HG03095 (cell line): ENCODE measurements around the gene OVCA2.

Experiments
- ATAC-seq: cut with Tn5 transposase; IDR thresholded peaks from one replicate; pipeline ENCODE4 v1.9.1; 2021; ENCODE audit warnings: moderate library complexity; ENCODE audit not compliant: unreplicated experiment

OVCA2 gene

DNA sequence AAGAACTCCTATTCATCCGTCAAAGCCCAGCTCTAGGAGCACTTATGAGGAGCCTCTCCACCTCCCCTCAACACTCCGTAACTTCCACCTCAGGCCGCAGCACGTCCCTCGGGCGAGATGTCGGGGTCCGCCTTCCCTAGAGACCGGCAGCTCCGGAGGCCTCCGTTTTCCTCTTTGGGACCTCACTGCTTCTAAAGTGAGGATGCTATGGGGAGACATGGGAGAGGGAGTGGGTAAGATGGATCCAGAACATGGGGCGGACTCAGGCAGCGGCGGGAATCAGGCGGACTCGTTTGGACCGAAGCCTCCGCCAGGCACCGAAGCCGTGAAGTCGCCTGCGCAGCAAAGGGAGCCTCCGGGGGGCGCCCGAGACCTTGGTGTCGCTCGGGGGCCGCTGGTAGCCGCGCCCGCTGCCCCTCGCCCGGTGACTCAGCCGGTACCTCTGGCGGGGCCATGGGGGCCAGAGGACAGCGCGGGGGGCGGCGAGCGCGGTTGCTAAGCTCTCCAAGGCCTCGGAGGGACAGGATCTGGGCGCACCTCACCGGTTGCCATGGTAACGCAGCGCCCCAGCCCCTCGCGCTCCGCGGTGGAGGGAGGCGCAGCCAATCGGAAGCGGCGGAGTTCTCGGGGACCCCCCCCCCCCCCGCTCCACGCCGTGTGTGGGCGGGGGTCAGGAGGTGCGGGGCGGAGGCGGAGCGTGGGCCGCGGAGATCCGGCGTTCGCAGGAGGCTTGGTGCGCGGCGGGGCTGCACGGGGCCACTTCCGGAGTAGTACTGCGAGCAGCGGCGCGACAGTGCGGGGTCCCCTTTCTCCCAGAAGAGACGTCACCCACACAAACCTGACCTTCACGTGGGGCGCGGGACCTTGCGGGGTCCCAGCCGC lies 11.8 kb downstream of the OVCA2 start:
- ATAC-seq, result no peak

- no peak for ATAC-seq
Measured at GRCh38 chr17:2054262-2054511, 12.4 kb downstream of the OVCA2 start.

GRCh38 chr17:2054512-2055291 lies 12.9 kb downstream of the OVCA2 start, which contains the start of gene HIC1:
Gene HIC1 (plus strand): TSS chr17:2055103. CDS start chr17:2056691, 1,588 bp downstream.
- ATAC-seq, result no peak

DNA sequence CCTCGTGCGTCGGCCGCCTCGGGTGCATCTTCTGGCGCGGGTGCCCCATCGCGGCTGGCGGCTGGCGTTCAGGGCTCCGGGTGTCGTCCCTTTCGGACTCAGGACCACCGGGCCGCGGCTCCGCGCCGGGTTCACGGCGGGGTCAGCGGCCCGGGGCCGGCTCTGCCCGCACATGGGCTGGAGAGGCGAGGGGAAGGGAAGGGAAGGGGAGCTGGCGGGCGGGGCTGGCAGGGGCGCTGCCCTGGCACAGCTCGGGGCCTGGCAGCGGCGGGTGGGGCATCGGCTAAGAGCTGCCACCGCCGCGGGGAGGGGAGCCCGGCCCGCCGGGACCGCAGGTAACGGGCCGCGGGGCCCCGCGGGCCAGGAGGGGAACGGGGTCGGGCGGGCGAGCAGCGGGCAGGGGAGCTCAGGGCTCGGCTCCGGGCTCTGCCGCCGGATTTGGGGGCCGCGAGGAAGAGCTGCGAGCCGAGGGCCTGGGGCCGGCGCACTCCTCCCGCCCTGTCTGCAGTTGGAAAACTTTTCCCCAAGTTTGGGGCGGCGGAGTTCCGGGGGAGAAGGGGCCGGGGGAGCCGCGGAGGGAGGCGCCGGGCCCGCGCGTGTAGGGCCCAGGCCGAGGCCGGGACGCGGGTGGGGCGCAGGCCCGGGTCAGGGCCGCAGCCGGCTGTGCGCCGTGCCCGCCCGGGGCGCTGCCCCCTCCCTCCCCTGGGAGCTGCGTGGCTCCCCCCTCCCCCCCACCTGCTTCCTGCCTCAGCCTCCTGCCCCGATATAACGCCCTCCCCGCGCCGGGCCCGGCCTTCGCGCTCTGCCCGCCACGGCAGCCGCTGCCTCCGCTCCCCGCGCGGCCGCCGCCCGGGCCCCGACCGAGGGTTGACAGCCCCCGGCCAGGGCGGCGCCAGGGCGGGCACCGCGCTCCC lies 13.7 kb downstream of the OVCA2 start:
- ATAC-seq, result no peak

DNA sequence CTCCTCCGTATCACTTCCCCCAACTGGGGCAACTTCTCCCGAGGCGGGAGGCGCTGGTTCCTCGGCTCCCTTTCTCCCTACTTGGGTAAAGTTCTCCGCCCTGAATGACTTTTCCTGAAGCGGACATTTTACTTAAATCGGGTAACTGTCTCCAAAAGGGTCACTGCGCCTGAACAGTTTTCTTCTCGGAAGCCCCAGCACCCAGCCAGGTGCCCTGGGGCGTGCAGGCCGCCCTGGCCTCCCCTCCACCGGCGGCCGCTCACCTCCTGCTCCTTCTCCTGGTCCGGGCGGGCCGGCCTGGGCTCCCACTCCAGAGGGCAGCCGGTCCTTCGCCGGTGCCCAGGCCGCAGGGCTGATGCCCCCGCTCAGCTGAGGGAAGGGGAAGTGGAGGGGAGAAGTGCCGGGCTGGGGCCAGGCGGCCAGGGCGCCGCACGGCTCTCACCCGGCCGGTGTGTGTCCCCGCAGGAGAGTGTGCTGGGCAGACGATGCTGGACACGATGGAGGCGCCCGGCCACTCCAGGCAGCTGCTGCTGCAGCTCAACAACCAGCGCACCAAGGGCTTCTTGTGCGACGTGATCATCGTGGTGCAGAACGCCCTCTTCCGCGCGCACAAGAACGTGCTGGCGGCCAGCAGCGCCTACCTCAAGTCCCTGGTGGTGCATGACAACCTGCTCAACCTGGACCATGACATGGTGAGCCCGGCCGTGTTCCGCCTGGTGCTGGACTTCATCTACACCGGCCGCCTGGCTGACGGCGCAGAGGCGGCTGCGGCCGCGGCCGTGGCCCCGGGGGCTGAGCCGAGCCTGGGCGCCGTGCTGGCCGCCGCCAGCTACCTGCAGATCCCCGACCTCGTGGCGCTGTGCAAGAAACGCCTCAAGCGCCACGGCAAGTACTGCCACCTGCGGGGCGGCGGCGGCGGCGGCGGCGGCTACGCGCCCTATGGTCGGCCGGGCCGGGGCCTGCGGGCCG lies 14.7 kb downstream of the OVCA2 start:
- no peak for ATAC-seq

DNA sequence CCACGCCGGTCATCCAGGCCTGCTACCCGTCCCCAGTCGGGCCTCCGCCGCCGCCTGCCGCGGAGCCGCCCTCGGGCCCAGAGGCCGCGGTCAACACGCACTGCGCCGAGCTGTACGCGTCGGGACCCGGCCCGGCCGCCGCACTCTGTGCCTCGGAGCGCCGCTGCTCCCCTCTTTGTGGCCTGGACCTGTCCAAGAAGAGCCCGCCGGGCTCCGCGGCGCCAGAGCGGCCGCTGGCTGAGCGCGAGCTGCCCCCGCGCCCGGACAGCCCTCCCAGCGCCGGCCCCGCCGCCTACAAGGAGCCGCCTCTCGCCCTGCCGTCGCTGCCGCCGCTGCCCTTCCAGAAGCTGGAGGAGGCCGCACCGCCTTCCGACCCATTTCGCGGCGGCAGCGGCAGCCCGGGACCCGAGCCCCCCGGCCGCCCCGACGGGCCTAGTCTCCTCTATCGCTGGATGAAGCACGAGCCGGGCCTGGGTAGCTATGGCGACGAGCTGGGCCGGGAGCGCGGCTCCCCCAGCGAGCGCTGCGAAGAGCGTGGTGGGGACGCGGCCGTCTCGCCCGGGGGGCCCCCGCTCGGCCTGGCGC lies 15.4 kb downstream of the OVCA2 start:
- no peak for ATAC-seq

DNA sequence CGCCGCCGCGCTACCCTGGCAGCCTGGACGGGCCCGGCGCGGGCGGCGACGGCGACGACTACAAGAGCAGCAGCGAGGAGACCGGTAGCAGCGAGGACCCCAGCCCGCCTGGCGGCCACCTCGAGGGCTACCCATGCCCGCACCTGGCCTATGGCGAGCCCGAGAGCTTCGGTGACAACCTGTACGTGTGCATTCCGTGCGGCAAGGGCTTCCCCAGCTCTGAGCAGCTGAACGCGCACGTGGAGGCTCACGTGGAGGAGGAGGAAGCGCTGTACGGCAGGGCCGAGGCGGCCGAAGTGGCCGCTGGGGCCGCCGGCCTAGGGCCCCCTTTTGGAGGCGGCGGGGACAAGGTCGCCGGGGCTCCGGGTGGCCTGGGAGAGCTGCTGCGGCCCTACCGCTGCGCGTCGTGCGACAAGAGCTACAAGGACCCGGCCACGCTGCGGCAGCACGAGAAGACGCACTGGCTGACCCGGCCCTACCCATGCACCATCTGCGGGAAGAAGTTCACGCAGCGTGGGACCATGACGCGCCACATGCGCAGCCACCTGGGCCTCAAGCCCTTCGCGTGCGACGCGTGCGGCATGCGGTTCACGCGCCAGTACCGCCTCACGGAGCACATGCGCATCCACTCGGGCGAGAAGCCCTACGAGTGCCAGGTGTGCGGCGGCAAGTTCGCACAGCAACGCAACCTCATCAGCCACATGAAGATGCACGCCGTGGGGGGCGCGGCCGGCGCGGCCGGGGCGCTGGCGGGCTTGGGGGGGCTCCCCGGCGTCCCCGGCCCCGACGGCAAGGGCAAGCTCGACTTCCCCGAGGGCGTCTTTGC lies 16.2 kb downstream of the OVCA2 start:
- no peak for ATAC-seq

DNA sequence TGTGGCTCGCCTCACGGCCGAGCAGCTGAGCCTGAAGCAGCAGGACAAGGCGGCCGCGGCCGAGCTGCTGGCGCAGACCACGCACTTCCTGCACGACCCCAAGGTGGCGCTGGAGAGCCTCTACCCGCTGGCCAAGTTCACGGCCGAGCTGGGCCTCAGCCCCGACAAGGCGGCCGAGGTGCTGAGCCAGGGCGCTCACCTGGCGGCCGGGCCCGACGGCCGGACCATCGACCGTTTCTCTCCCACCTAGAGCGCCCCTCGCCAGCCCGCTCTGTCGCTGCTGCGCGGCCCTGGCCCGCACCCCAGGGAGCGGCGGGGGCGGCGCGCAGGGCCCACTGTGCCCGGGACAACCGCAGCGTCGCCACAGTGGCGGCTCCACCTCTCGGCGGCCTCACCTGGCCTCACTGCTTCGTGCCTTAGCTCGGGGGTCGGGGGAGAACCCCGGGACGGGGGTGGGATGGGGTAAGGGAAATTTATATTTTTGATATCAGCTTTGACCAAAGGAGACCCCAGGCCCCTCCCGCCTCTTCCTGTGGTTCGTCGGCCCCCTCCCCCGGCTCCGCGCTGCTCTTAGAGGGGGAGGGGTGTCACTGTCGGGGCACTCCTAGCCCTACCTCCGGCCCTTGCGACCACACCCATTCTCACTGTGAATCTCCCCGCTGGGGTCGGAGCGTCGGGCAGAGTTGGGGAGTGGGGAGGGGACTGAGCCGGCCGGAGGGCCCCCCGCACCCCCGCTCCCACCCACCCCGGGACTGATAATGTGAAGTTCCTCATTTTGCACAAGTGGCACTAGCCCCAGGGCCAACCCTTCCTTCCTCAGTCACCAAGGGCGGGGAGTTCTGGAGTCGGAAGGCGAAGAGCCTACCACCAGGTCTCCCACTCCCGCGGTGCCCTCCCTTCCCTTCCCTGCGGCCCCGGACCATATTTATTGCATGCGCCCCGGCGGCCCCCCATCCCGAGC lies 17.0 kb downstream of the OVCA2 start:
- no peak for ATAC-seq

DNA sequence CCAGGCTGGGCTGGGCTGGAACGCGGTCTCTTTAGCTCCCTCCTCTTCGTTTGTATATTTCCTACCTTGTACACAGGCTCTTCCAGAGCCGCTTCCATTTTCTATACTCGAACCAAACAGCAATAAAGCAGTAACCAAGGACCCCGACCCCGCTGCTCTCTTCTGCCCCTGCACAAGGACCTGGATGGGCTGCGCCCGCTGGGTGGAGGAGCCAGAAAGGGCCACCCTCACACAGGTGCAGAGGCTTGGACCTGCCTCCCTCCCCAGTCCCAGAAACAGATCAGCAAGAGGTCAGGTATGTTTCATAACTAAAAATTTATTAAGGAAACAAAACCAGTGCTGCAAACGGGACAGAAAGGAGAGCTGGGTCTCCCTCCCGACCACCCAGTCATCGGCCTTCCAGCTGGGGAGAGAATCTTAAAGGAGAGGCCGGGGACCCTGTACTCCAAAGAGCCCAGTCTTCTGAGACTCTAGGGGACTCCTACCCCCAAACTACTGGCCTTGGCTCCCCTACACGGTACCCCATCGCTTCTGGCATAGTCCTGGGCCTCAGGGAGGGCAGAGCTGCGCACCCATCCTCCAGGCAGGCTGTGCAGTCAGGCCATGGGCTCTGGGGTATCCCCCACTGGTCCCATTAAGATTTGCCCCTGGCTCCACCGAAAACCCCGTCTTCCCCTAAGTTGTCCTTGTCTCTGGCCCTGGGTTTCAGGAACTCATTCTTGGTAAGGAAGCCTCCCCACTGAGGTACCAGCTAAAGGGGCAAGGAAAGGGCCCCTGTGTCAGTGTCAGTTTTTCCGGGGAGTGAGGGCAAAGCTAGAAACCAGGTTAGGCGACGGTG lies 17.9 kb downstream of the OVCA2 start:
- ATAC-seq, result no peak

DNA sequence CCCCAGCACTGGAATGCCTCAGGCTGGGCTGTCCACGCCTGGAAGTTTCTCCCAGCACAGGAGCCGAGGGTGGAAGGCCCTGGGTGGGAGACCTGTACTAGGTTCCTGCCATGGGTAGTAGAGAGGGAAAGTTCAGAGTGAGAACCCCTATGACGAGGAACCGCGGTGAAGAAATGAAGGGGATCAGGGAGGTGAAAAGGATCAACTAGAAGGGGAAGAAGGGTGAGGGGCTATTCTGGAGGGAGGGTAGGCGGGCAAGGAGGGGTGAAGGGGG lies 18.5 kb downstream of the OVCA2 start:
- ATAC-seq, result no peak

DNA sequence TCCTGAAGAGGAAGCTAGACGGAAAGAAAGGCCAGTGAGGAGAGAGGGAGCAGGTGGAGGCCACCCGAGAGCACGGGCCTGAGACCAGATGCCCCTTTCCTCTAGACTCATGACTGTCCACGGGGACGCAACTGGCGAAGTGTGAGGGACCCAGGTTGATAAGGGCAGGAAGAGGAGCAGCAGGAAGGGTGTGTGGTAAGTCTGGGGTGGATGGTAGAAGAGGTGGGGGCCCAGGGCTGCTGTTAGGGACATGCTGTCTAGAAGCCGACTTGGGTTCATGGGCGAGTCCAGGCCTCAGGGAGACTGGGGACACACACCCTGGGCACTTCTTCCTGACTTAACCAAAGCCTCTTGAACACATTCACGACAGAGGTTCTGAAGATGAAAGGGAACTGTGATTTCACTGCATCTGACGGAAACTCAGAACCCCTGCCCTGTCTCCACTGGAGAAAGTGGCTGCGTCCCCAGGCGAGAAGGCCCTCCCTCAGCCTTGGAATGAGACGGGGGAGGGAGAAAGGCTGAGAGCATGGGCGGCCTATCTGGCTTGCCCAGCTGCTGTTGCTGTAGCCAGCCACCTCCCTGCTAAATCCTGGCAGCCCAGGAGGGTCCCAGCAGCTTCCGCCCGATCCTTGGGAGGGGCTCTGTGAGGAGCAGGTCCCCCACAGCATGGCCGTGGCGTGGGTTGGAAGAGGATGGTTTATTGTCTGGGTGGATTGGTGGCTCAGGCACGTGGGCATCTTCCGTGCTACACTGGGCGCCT lies 19.0 kb downstream of the OVCA2 start:
- ATAC-seq, result no peak

- no peak for ATAC-seq
Measured at GRCh38 chr17:2061441-2061958, 19.7 kb downstream of the OVCA2 start.

DNA sequence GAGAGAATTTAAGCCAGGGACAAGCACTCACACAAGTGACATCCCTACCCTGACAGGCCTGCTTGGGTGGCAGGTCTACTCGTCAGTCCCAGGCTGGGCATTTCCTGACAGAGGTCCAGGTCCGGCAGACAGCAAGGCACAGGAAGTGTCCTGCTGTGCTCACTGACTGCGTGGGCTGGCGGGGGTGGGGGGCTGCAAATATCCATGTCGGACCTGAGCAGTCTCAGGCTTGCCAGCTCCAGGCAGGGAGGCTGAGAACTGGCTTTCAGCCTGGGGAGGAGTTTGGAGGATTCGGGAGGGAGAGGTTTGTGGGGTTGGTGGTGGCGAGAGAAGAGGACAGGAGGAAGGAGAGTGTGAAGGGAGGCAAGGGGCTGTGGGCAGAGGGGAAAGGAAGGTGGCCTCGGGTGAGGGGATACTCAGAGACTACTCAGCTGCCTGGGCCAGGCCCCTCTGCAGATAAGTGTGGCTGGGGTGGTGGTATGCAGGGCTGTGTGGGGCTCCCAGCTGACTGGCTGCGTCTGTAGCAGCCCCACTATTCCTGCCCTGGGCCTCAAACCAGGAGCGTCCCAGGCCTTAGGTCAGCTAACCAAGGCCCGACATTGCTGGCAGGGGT lies 20.9 kb downstream of the OVCA2 start:
- ATAC-seq, result no peak

DNA sequence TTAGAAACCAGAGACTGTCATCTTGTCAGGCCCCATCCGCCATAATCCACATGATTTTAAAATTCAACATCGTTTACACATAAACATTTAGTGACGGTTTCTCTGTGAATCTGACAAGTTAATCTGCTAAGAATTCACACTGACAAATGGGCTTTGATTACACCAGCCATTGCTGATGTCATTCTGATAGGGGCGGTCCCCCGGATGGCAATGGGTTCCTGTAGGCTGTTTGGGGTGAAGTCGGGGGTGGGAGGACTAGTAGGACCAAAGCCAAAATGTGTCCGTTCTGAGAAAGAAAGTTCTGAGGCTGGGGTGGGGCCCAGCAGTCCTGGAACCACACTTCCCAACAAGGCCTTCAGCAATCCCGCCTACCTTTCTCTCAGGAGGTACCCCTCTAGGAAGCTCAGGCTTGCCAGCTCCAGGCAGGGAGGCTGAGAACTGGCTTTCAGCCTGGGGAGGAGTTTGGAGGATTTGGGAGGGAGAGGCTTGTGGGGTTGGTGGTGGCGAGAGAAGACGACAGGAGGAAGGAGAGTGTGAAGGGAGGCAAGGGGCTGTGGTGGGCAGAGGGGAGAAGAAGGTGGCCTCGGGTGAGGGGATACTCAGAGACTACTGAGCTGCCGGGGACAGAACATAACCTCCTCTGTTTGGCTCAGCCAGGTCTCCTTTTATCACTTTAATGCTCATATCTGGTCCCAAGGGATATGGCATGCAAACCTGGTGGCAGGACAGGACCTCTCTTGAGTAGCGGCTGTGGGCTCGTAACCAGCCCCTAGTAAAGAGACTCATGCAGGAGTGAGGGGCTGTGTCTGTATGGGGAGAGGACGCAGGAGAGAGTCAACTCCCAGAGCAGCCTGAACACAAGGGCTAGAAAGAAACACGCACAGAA lies 21.7 kb downstream of the OVCA2 start:
- no peak for ATAC-seq

DNA sequence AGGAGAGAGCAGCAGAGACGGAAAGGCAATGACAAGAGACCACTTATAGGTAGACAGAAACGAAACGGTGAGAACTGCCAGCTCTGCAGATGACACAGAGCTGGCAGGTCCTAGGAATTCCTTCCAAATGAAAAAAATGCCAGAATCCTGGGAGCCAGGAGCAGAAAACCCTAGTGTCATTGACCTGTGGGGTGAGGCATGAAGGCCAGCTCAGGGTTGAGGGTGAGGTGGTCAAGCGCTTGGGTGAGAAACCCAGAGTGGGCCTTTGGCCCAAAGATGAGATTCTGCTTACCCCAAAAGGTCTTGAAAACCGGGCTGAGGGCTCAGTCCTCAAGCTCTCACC lies 22.3 kb downstream of the OVCA2 start:
- ATAC-seq, result no peak
